MM.1S (cell line): Measurements from ENCODE around the gene ODC1.
"Not testable (repeated sequence)": the region's sequence is repeated elsewhere in the genome, so short reads cannot be mapped to it uniquely, and the experiment has no call there.

Experiments used
- DNase-seq: peaks from one replicate; pipeline ENCODE4 v3.0.0-alpha.2; 2015
- H2AFZ ChIP-seq: fragments of 300-600 bp; sonication (generic); 2 replicates; pipeline ENCODE4 v1.6.0; 2016; ENCODE audit warnings: antibody characterized with exemption, low read length
- H3F3A ChIP-seq: fragments of 300-600 bp; sonication (generic); 2 replicates; pipeline ENCODE4 v1.6.1; 2016; ENCODE audit warnings: mild to moderate bottlenecking, antibody characterized with exemption, low read length, moderate library complexity, mixed read lengths; ENCODE audit not compliant: insufficient read depth
- H3K27ac ChIP-seq: fragments of 300-600 bp; sonication (generic); 2 replicates; pipeline ENCODE4 v1.5.1; 2016; ENCODE audit warnings: mild to moderate bottlenecking, low read length
- H3K27me3 ChIP-seq: fragments of 300-600 bp; sonication (generic); replicated peaks from 2 replicates; pipeline ENCODE4 v1.6.0; 2016; ENCODE audit warnings: low read length; ENCODE audit not compliant: insufficient read depth
- H3K36me3 ChIP-seq: fragments of 300-600 bp; sonication (generic); replicated peaks from 2 replicates; pipeline ENCODE4 v1.6.1; 2016; ENCODE audit warnings: mild to moderate bottlenecking, low read length, mixed read lengths; ENCODE audit not compliant: insufficient read depth
- H3K4me1 ChIP-seq: fragments of 300-600 bp; sonication (generic); 2 replicates; pipeline ENCODE4 v1.6.1; 2016; ENCODE audit warnings: low read length, mixed read lengths
- H3K4me2 ChIP-seq: fragments of 300-600 bp; sonication (generic); 2 replicates; pipeline ENCODE4 v1.6.0; 2016; ENCODE audit warnings: low read depth, low read length
- H3K4me3 ChIP-seq: fragments of 300-600 bp; sonication (generic); 2 replicates; pipeline ENCODE4 v1.5.1; 2016; ENCODE audit warnings: low read length, mixed read lengths
- H3K79me2 ChIP-seq: fragments of 300-600 bp; sonication (generic); 2 replicates; pipeline ENCODE4 v1.6.1; 2016; ENCODE audit warnings: mixed run types, low read length, mixed read lengths
- H3K9ac ChIP-seq: fragments of 300-600 bp; sonication (generic); 2 replicates; pipeline ENCODE4 v1.6.1; 2016; ENCODE audit warnings: low read length, mixed read lengths
- H3K9me2 ChIP-seq: fragments of 300-600 bp; sonication (generic); replicated peaks from 2 replicates; pipeline ENCODE4 v1.6.1; 2016; ENCODE audit warnings: mild to moderate bottlenecking, low read length, mixed read lengths; ENCODE audit not compliant: insufficient read depth
- H3K9me3 ChIP-seq: fragments of 300-600 bp; sonication (generic); replicated peaks from 2 replicates; pipeline ENCODE4 v1.6.1; 2016; ENCODE audit warnings: mild to moderate bottlenecking, low read length, mixed read lengths; ENCODE audit not compliant: insufficient read depth
- H4K20me1 ChIP-seq: fragments of 300-600 bp; sonication (generic); 2 replicates; pipeline ENCODE4 v1.6.1; 2016; ENCODE audit warnings: mild to moderate bottlenecking, low read length, moderate library complexity, mixed read lengths; ENCODE audit not compliant: insufficient read depth
- EZH2 ChIP-seq: fragments of 300-600 bp; sonication (generic); optimal IDR thresholded peaks from 2 replicates; pipeline ENCODE3; 2017; ENCODE audit warnings: low read depth, mild to moderate bottlenecking, antibody characterized with exemption, low read length, mixed read lengths
- EZH2phosphoT487 ChIP-seq: fragments of 300-600 bp; sonication (generic); IDR thresholded peaks from 2 replicates; pipeline ENCODE4 v1.6.1; 2018; ENCODE audit warnings: antibody characterized with exemption, low read length
- TF ChIP-seq, protein P1 (sequence below): fragments of 300-600 bp; sonication (generic); IDR thresholded peaks from 2 replicates; pipeline ENCODE4 v1.5.1; 2016; ENCODE audit warnings: antibody characterized with exemption, low read length, mixed read lengths

ODC1 gene

DNA sequence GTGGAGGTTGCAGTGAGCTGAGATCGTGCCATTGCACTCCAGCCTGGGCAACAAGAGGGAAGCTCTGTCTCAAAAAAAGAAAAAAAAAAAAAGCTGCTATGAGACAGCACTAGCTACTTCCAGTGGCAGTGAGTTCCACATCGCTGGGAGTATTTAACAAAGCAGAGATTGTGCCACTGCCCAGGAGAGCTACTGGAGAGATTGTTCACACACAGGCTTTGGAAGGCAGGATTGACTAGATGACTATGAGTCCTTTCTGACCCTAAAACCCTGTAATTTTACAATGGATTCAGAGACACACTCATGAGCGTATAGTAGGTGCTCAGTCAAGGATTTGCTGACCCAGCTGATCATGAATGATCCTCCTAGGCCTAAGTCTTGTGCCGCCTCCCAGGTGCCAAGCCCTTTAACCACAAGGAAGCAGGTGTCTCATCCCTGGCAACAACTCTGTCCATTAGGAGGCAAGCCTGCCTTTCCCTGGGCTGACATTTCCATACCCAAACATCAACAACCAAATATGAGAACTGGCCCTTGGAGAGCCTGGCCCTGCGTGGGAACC is 45.0 kb upstream of the ODC1 start:
- H3K27ac ChIP-seq = no peak overlapping the region
- no peaks in the 10 kb centered on the region for H3K9me2 ChIP-seq
- H3K27me3 ChIP-seq = peaks cover 7% of the 10 kb centered on the region
- H3K79me2 ChIP-seq = no peaks in the 10 kb centered on the region
- peak overlapping the region; percentile 16; the same call in 1 of the 2 replicates for H2AFZ ChIP-seq
- H3K4me1 ChIP-seq = peaks cover 6% of the 10 kb centered on the region; the same call in 1 of the 2 replicates
- H3K9ac ChIP-seq = no peak overlapping the region
- H3K4me2 ChIP-seq = peak overlapping the region; percentile 25
- H3K9me3 ChIP-seq = no peaks in the 10 kb centered on the region
- no peak overlapping the region for H3K4me3 ChIP-seq
- no peaks in the 10 kb centered on the region for H4K20me1 ChIP-seq
- DNase-seq = no peak
- H3K36me3 ChIP-seq = no peaks in the 10 kb centered on the region
- no peaks in the 10 kb centered on the region for H3F3A ChIP-seq
- TF ChIP-seq EZH2phosphoT487 (no peak), EZH2 (no peak)
- TF ChIP-seq, protein P1, sequence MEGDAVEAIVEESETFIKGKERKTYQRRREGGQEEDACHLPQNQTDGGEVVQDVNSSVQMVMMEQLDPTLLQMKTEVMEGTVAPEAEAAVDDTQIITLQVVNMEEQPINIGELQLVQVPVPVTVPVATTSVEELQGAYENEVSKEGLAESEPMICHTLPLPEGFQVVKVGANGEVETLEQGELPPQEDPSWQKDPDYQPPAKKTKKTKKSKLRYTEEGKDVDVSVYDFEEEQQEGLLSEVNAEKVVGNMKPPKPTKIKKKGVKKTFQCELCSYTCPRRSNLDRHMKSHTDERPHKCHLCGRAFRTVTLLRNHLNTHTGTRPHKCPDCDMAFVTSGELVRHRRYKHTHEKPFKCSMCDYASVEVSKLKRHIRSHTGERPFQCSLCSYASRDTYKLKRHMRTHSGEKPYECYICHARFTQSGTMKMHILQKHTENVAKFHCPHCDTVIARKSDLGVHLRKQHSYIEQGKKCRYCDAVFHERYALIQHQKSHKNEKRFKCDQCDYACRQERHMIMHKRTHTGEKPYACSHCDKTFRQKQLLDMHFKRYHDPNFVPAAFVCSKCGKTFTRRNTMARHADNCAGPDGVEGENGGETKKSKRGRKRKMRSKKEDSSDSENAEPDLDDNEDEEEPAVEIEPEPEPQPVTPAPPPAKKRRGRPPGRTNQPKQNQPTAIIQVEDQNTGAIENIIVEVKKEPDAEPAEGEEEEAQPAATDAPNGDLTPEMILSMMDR = no peak

DNA sequence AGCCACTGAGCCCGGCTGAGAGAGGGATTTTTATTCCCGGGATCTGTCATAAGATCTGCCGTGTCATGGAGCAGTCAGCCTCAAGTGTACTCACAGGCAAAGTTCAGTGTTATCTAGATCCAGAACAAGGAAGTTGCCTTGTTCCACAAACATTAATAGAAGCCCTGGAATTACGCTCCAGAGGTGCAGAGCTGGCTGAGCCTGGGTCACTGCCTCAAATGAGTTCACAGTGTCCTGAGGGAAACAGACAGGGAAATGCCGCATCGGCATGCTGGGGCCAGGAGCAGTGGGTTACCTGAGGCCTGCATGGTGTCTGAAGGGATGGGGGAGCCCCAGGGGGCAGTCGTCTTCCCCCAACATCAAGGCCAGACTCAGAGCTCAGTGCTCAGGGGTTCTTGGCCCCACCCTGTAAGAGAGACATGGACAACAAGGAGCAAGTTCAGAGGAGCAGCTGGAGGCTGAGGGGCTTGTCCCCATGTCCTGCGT is 42.7 kb upstream of the ODC1 start:
- no peak for DNase-seq
- Histone ChIP-seq H3K4me2 (no peak overlapping the region), H3K9me2 (no peaks in the 10 kb centered on the region)

DNA sequence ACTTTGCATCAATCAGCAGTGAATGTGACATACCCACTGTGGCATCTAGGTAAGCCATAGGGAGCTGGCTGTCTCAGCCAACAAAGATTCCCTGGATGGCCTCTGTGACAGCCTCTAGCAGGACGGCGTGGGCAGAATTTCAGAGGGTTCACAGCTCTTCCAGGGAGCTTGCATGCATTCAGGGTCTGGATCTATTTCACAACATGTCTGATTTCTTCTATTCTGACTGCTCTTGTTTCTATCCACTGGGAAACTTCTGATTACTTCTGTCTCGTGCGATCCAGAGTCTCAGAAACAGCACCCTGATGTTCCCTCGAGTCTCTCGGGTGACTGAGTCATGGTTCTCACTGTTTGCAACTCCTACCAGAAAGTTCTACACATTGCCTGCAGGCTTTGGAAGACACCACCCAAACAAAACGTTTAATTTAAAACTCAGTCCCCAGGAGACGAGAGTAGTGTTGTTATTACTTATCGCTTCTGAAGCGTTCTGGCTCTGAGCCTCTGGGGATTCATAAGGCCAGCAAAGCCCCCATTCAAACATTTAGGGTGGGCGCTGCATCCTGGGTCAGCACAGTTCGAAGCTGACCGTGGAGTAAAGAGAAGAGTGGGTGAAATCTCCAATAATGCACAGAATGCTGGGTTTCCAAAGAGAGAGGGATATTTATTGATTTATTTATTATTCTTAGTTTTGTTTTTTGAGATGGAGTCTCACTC is 41.9 kb upstream of the ODC1 start:
- TF ChIP-seq, protein P1 = no peak
- TF ChIP-seq EZH2 = no peak
- TF ChIP-seq EZH2phosphoT487 = no peak
- Histone ChIP-seq H3K9ac (no peak overlapping the region), H3K79me2 (no peaks in the 10 kb centered on the region), H3K4me3 (no peak overlapping the region), H3K27me3 (no peaks in the 10 kb centered on the region), H4K20me1 (no peaks in the 10 kb centered on the region), H3K27ac (no peak overlapping the region), H3K4me2 (no peak overlapping the region), H3K4me1 (peaks cover 6% of the 10 kb centered on the region; the same call in 1 of the 2 replicates), H3K9me3 (no peaks in the 10 kb centered on the region), H2AFZ (no peak overlapping the region), H3K36me3 (no peaks in the 10 kb centered on the region), H3F3A (no peaks in the 10 kb centered on the region), H3K9me2 (no peaks in the 10 kb centered on the region)
- no peak for DNase-seq

More for the DNA sequence above, 42.7 kb upstream of the ODC1 start:
- Histone ChIP-seq H2AFZ (no peak overlapping the region), H3K9me3 (no peaks in the 10 kb centered on the region), H3K36me3 (no peaks in the 10 kb centered on the region), H3F3A (no peaks in the 10 kb centered on the region), H3K4me3 (no peak overlapping the region), H3K4me1 (peaks cover 6% of the 10 kb centered on the region; the same call in 1 of the 2 replicates), H4K20me1 (no peaks in the 10 kb centered on the region), H3K79me2 (no peaks in the 10 kb centered on the region), H3K9ac (no peak overlapping the region), H3K27ac (no peak overlapping the region), H3K27me3 (no peaks in the 10 kb centered on the region)
- TF ChIP-seq EZH2 = no peak
- TF ChIP-seq, protein P1 = no peak
- no peak for TF ChIP-seq EZH2phosphoT487

DNA sequence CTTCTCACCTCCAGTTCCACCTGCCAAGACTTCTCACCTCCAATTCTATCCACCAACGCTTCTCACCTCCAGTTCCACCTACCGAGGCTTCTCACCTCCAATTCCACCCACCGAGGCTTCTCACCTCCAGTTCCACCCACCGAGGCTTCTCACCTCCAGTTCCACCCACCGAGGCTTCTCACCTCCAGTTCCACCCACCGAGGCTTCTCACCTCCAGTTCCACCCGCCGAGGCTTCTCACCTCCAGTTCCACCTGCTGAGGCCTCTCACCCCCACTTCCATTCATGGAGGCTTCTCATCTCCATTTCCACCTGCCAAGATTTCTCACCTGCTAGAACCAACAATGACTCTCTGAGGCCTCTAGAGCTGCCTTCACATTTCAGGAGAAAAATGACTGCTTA is 40.0 kb upstream of the ODC1 start:
- not testable (repeated sequence) for H3K36me3 ChIP-seq, H3K4me1 ChIP-seq, H3K4me2 ChIP-seq, H3K9me3 ChIP-seq, H3K9ac ChIP-seq, H3K27me3 ChIP-seq, DNase-seq, H3K27ac ChIP-seq, H3K79me2 ChIP-seq, H3K4me3 ChIP-seq, H3K9me2 ChIP-seq, H3F3A ChIP-seq, H4K20me1 ChIP-seq, H2AFZ ChIP-seq

DNA sequence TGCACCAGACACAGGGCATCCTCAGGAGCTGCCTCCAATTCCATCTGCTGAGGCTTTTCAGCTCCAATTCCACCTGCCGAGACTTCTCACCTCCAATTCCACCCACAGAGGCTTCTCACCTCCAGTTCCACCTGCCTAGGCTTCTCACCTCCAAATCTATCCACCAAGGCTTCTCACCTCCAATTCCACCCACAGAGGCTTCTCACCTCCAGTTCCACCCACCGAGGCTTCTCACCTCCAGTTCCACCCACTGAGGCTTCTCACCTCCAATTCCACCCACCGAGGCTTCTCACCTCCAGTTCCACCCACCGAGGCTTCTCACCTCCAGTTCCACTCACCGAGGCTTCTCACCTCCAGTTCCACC is 39.6 kb upstream of the ODC1 start:
- H3K79me2 ChIP-seq, H3K4me1 ChIP-seq, H3K27me3 ChIP-seq, H3K9me3 ChIP-seq, H3F3A ChIP-seq, H3K36me3 ChIP-seq, H2AFZ ChIP-seq, H3K4me2 ChIP-seq, DNase-seq, H3K4me3 ChIP-seq, H4K20me1 ChIP-seq, H3K9ac ChIP-seq, H3K9me2 ChIP-seq, H3K27ac ChIP-seq: not testable (repeated sequence)
